Fibroblast of upper back skin (primary cell): ENCODE data around the gene YBX1.
"Not testable (repeated sequence)": the region's sequence is repeated elsewhere in the genome, so short reads cannot be mapped to it uniquely, and the experiment has no call there.

Source experiments
- DNase-seq: peaks from one replicate; pipeline ENCODE4 v3.0.0-alpha.2; 2013

The YBX1 gene

GRCh38 chr1:42681741-42682483 lies at the start of gene YBX1:
YBX1 (plus strand) TSS chr1:42682418; CDS start chr1:42682566, 148 bp downstream.
- DNase-seq, result peak; percentile 99

- peak; percentile 70 for DNase-seq
Observed at GRCh38 chr1:42639116-42639515, 43.1 kb upstream of the YBX1 start.

- no peak for DNase-seq
Observed at GRCh38 chr1:42646056-42646455, 36.2 kb upstream of the YBX1 start.

GRCh38 chr1:42657201-42657600 lies 25.0 kb upstream of the YBX1 start:
- DNase-seq, result no peak

GRCh38 chr1:42657981-42658876 lies 24.0 kb upstream of the YBX1 start, which contains the start of gene PPIH:
PPIH (plus strand) TSS chr1:42658423; CDS start chr1:42658447, 24 bp downstream.
- DNase-seq, result peak; percentile 88

- no peak for DNase-seq
Observed at GRCh38 chr1:42658877-42659337, 23.3 kb upstream of the YBX1 start.

GRCh38 chr1:42660907-42661500 lies 21.2 kb upstream of the YBX1 start:
- no peak for DNase-seq

- DNase-seq, result no peak
Observed at GRCh38 chr1:42669936-42670335, 12.3 kb upstream of the YBX1 start.

GRCh38 chr1:42670425-42670824 lies 11.8 kb upstream of the YBX1 start:
- DNase-seq, result no peak

GRCh38 chr1:42674214-42674613 lies 8.0 kb upstream of the YBX1 start:
- no peak for DNase-seq

- no peak for DNase-seq
Observed at GRCh38 chr1:42674682-42675081, 7.5 kb upstream of the YBX1 start.

- DNase-seq, result no peak
Observed at GRCh38 chr1:42675467-42675866, 6.8 kb upstream of the YBX1 start.

- no peak for DNase-seq
Observed at GRCh38 chr1:42676534-42677087, 5.6 kb upstream of the YBX1 start.

GRCh38 chr1:42679364-42679983 lies 2.7 kb upstream of the YBX1 start:
- DNase-seq, result peak; percentile 20

GRCh38 chr1:42680055-42680454 lies 2.2 kb upstream of the YBX1 start:
- DNase-seq, result no peak

- peak; percentile 12 for DNase-seq
Observed at GRCh38 chr1:42680921-42681683, 1.1 kb upstream of the YBX1 start.

GRCh38 chr1:42682484-42682738 lies 193 bp downstream of the YBX1 start:
- not testable (repeated sequence) for DNase-seq

GRCh38 chr1:42682739-42683531 lies 717 bp downstream of the YBX1 start:
- peak; percentile 48 for DNase-seq

- no peak for DNase-seq
Observed at GRCh38 chr1:42684139-42684538, 1.9 kb downstream of the YBX1 start.

GRCh38 chr1:42686418-42686817 lies 4.2 kb downstream of the YBX1 start:
- DNase-seq, result no peak

GRCh38 chr1:42689912-42690311 lies 7.7 kb downstream of the YBX1 start:
- DNase-seq, result no peak
